SU-DHL-6 (cell line): Measurements from ENCODE around the gene EPB41L4A.

Experiments used
- H2AFZ ChIP-seq: fragments of 200-600 bp; sonication (generic); 2 replicates; pipeline ENCODE4 v1.6.1; 2014; ENCODE audit warnings: low read depth, mild to moderate bottlenecking, moderate library complexity, mixed read lengths, antibody characterized with exemption, low read length; ENCODE audit not compliant: severe bottlenecking
- H3F3A ChIP-seq: fragments of 200-600 bp; shearing (Covaris generic); 2 replicates; pipeline ENCODE4 v1.6.0; 2016; ENCODE audit warnings: antibody characterized with exemption, mild to moderate bottlenecking; ENCODE audit not compliant: insufficient read depth
- H3K27ac ChIP-seq: fragments of 200-600 bp; sonication (generic); 2 replicates; pipeline ENCODE4 v1.5.1; 2016; ENCODE audit warnings: low read depth, mild to moderate bottlenecking, low read length, moderate library complexity, mixed read lengths
- H3K27me3 ChIP-seq: fragments of 200-600 bp; sonication (generic), shearing (Covaris generic); 2 replicates; pipeline ENCODE4 v1.6.0; 2014; ENCODE audit warnings: mild to moderate bottlenecking, low read length
- H3K36me3 ChIP-seq: fragments of 200-600 bp; sonication (generic); 2 replicates; pipeline ENCODE4 v1.6.1; 2014; ENCODE audit warnings: mild to moderate bottlenecking, low read length, mixed read lengths
- H3K4me2 ChIP-seq: fragments of 300-600, 200-600 bp; shearing (Covaris generic), sonication (generic); 2 replicates; pipeline ENCODE4 v1.6.0; 2014; ENCODE audit warnings: low read length, low read depth, mild to moderate bottlenecking; ENCODE audit not compliant: poor library complexity, severe bottlenecking
- H3K4me3 ChIP-seq: fragments of 200-600 bp; sonication (generic); 2 replicates; pipeline ENCODE4 v1.5.1; 2014; ENCODE audit warnings: antibody characterized with exemption, low read length, mild to moderate bottlenecking, mixed read lengths; ENCODE audit not compliant: insufficient read depth, poor library complexity, severe bottlenecking
- H3K79me2 ChIP-seq: fragments of 200-600 bp; sonication (generic); 2 replicates; pipeline ENCODE4 v1.6.1; 2014; ENCODE audit warnings: mild to moderate bottlenecking, low read length, moderate library complexity; ENCODE audit not compliant: insufficient read depth
- H3K9ac ChIP-seq: fragments of 200-600 bp; sonication (generic); 2 replicates; pipeline ENCODE4 v1.7.0; 2014; ENCODE audit warnings: mild to moderate bottlenecking, low read length
- H3K9me2 ChIP-seq: fragments of 200-600 bp; sonication (generic); replicated peaks from 2 replicates; pipeline ENCODE4 v1.6.1; 2014; ENCODE audit warnings: low read length; ENCODE audit not compliant: insufficient read depth
- H3K9me3 ChIP-seq: fragments of 200-600 bp; sonication (generic); 2 replicates; pipeline ENCODE4 v1.6.1; 2014; ENCODE audit warnings: low read length, mixed read lengths; ENCODE audit not compliant: insufficient read depth
- H4K20me1 ChIP-seq: fragments of 200-600 bp; sonication (generic); 2 replicates; pipeline ENCODE4 v1.6.1; 2014; ENCODE audit warnings: low read depth, mild to moderate bottlenecking, antibody characterized with exemption, low read length, moderate library complexity, mixed read lengths
- EZH2phosphoT487 ChIP-seq: fragments of 200-600 bp; sonication (generic), shearing (Covaris generic); conservative IDR thresholded peaks from 2 replicates; pipeline ENCODE4 v1.6.1; 2018; ENCODE audit warnings: mild to moderate bottlenecking, antibody characterized with exemption, low read length, moderate library complexity, mixed read lengths
- TF ChIP-seq, protein P1 (sequence below): fragments of 200-600 bp; sonication (generic); IDR thresholded peaks from one replicate; pipeline ENCODE4 v1.5.1; 2017; ENCODE audit warnings: antibody characterized with exemption, mild to moderate bottlenecking, low read length, moderate library complexity; ENCODE audit not compliant: insufficient read depth, poor library complexity, severe bottlenecking

Gene EPB41L4A

DNA sequence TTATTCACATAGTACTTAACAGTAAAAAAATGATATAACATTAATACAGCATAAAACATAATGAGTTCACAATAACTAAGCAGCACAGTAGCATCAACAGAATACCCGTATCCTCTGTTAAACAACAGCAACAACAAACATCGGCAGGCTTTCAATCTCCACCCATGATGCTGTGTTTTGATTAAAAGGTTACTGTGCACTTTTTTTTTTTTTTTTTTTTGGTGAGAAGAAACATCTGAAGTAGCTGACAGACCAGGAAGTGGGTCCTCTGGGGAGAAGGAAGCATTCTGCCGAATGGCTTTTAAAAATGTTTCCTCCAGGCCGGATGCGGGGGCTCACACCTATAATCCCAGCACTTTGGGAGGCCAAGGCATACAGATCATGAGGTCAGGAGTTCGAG lies 282.3 kb downstream of the EPB41L4A start:
- H2AFZ ChIP-seq: no peak overlapping the region
- no peak overlapping the region for H3K4me2 ChIP-seq
- H3K9me2 ChIP-seq: no peaks in the 10 kb centered on the region
- no peaks in the 10 kb centered on the region for H3K79me2 ChIP-seq
- H3K36me3 ChIP-seq: no peaks in the 10 kb centered on the region
- no peak overlapping the region for H3K27ac ChIP-seq
- H4K20me1 ChIP-seq: no peaks in the 10 kb centered on the region
- H3K27me3 ChIP-seq: no peaks in the 10 kb centered on the region
- TF ChIP-seq, protein P1, sequence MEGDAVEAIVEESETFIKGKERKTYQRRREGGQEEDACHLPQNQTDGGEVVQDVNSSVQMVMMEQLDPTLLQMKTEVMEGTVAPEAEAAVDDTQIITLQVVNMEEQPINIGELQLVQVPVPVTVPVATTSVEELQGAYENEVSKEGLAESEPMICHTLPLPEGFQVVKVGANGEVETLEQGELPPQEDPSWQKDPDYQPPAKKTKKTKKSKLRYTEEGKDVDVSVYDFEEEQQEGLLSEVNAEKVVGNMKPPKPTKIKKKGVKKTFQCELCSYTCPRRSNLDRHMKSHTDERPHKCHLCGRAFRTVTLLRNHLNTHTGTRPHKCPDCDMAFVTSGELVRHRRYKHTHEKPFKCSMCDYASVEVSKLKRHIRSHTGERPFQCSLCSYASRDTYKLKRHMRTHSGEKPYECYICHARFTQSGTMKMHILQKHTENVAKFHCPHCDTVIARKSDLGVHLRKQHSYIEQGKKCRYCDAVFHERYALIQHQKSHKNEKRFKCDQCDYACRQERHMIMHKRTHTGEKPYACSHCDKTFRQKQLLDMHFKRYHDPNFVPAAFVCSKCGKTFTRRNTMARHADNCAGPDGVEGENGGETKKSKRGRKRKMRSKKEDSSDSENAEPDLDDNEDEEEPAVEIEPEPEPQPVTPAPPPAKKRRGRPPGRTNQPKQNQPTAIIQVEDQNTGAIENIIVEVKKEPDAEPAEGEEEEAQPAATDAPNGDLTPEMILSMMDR: no peak
- TF ChIP-seq EZH2phosphoT487: no peak
- H3K4me3 ChIP-seq: no peak overlapping the region
- no peaks in the 10 kb centered on the region for H3F3A ChIP-seq
- H3K9me3 ChIP-seq: no peaks in the 10 kb centered on the region
- H3K9ac ChIP-seq: no peak overlapping the region

DNA sequence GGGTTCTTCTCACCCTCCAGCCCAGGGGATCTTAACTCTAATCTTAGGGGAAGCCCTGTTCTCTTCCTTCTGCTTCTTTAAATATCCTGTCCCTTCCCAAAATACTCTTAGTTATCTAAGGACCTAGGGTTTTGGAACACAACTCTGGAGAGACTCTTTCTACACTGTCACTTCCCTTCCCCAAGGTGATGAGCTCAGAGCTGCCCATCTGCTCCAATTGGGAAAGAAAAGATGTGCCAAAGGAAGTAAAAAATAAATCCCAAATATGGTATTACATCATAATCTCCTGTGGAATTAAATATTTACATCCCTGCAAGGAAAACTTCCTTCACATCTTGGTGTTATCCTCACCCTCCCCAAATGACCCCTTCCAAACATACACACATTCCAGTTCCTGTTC lies 291.2 kb downstream of the EPB41L4A start:
- H3K9ac ChIP-seq: no peak overlapping the region
- no peaks in the 10 kb centered on the region for H3F3A ChIP-seq
- H3K4me2 ChIP-seq: no peak overlapping the region
- no peak for TF ChIP-seq EZH2phosphoT487
- TF ChIP-seq, protein P1: no peak
- no peak overlapping the region for H2AFZ ChIP-seq
- no peak overlapping the region for H3K27ac ChIP-seq
- no peaks in the 10 kb centered on the region for H3K9me2 ChIP-seq
- no peak overlapping the region for H3K4me3 ChIP-seq
- no peaks in the 10 kb centered on the region for H3K36me3 ChIP-seq
- H3K9me3 ChIP-seq: no peaks in the 10 kb centered on the region
- H4K20me1 ChIP-seq: no peaks in the 10 kb centered on the region
- H3K27me3 ChIP-seq: no peaks in the 10 kb centered on the region
- H3K79me2 ChIP-seq: no peaks in the 10 kb centered on the region

DNA sequence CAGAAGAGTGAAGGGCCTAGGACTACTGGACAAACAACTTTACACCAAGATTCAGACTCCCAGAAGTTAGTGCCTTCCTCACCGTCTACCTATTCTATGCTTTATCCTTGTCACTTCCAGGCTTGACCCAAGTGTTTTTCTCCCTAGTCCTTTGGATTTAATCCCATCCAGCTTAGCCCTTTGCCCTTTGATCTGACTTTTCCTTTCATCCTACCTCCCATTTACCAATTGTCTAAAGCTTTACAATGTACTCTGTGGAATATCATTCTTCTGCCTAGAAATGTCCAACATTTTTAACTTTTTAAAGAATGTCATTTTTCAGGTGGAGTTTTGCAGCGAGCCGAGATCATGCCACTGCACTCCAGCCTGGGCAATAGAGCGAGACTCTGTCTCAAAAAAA lies 292.1 kb downstream of the EPB41L4A start:
- Histone ChIP-seq H4K20me1 (no peaks in the 10 kb centered on the region), H3K9me3 (no peaks in the 10 kb centered on the region), H3K79me2 (no peaks in the 10 kb centered on the region), H3K9me2 (no peaks in the 10 kb centered on the region), H3F3A (no peaks in the 10 kb centered on the region), H3K27ac (no peak overlapping the region), H3K4me3 (no peak overlapping the region), H3K36me3 (no peaks in the 10 kb centered on the region), H3K27me3 (no peaks in the 10 kb centered on the region), H3K9ac (no peak overlapping the region), H2AFZ (no peak overlapping the region), H3K4me2 (no peak overlapping the region)
- no peak for TF ChIP-seq EZH2phosphoT487
- TF ChIP-seq, protein P1: no peak
